MM.1S (cell line): ENCODE results near the gene CACNB2.

Source experiments
- DNase-seq: peaks from one replicate; pipeline ENCODE4 v3.0.0-alpha.2; 2015
- H2AFZ ChIP-seq: fragments of 300-600 bp; sonication (generic); 2 replicates; pipeline ENCODE4 v1.6.0; 2016; ENCODE audit warnings: antibody characterized with exemption, low read length
- H3F3A ChIP-seq: fragments of 300-600 bp; sonication (generic); 2 replicates; pipeline ENCODE4 v1.6.1; 2016; ENCODE audit warnings: mild to moderate bottlenecking, antibody characterized with exemption, low read length, moderate library complexity, mixed read lengths; ENCODE audit not compliant: insufficient read depth
- H3K27ac ChIP-seq: fragments of 300-600 bp; sonication (generic); 2 replicates; pipeline ENCODE4 v1.5.1; 2016; ENCODE audit warnings: mild to moderate bottlenecking, low read length
- H3K27me3 ChIP-seq: fragments of 300-600 bp; sonication (generic); replicated peaks from 2 replicates; pipeline ENCODE4 v1.6.0; 2016; ENCODE audit warnings: low read length; ENCODE audit not compliant: insufficient read depth
- H3K36me3 ChIP-seq: fragments of 300-600 bp; sonication (generic); replicated peaks from 2 replicates; pipeline ENCODE4 v1.6.1; 2016; ENCODE audit warnings: mild to moderate bottlenecking, low read length, mixed read lengths; ENCODE audit not compliant: insufficient read depth
- H3K4me1 ChIP-seq: fragments of 300-600 bp; sonication (generic); 2 replicates; pipeline ENCODE4 v1.6.1; 2016; ENCODE audit warnings: low read length, mixed read lengths
- H3K4me2 ChIP-seq: fragments of 300-600 bp; sonication (generic); 2 replicates; pipeline ENCODE4 v1.6.0; 2016; ENCODE audit warnings: low read depth, low read length
- H3K4me3 ChIP-seq: fragments of 300-600 bp; sonication (generic); 2 replicates; pipeline ENCODE4 v1.5.1; 2016; ENCODE audit warnings: low read length, mixed read lengths
- H3K79me2 ChIP-seq: fragments of 300-600 bp; sonication (generic); 2 replicates; pipeline ENCODE4 v1.6.1; 2016; ENCODE audit warnings: mixed run types, low read length, mixed read lengths
- H3K9ac ChIP-seq: fragments of 300-600 bp; sonication (generic); 2 replicates; pipeline ENCODE4 v1.6.1; 2016; ENCODE audit warnings: low read length, mixed read lengths
- H3K9me2 ChIP-seq: fragments of 300-600 bp; sonication (generic); replicated peaks from 2 replicates; pipeline ENCODE4 v1.6.1; 2016; ENCODE audit warnings: mild to moderate bottlenecking, low read length, mixed read lengths; ENCODE audit not compliant: insufficient read depth
- H3K9me3 ChIP-seq: fragments of 300-600 bp; sonication (generic); replicated peaks from 2 replicates; pipeline ENCODE4 v1.6.1; 2016; ENCODE audit warnings: mild to moderate bottlenecking, low read length, mixed read lengths; ENCODE audit not compliant: insufficient read depth
- H4K20me1 ChIP-seq: fragments of 300-600 bp; sonication (generic); 2 replicates; pipeline ENCODE4 v1.6.1; 2016; ENCODE audit warnings: mild to moderate bottlenecking, low read length, moderate library complexity, mixed read lengths; ENCODE audit not compliant: insufficient read depth
- EZH2 ChIP-seq: fragments of 300-600 bp; sonication (generic); optimal IDR thresholded peaks from 2 replicates; pipeline ENCODE3; 2017; ENCODE audit warnings: low read depth, mild to moderate bottlenecking, antibody characterized with exemption, low read length, mixed read lengths
- EZH2phosphoT487 ChIP-seq: fragments of 300-600 bp; sonication (generic); IDR thresholded peaks from 2 replicates; pipeline ENCODE4 v1.6.1; 2018; ENCODE audit warnings: antibody characterized with exemption, low read length
- TF ChIP-seq, protein P1 (sequence below): fragments of 300-600 bp; sonication (generic); IDR thresholded peaks from 2 replicates; pipeline ENCODE4 v1.5.1; 2016; ENCODE audit warnings: antibody characterized with exemption, low read length, mixed read lengths

Gene CACNB2

DNA sequence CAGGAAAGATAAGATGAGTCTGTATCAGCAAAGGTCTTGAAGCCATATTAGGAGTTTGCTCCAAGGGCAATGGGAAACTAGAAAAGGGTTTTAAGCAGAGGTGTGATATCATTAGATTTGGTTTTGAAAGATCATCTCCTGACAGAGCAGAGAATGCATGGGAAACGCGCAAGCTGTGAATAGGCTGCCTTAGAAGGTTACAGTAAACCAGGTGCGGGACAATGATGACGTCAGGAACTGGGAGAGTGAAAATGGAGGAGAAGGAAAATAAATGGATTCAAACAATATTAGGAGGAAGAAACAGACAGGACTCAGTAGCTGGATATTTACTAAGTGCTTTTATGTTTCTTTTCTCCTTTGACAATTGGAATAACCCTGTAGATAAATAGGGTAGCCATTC is 50.6 kb downstream of the CACNB2 start:
- Histone ChIP-seq H3K27ac (no peak overlapping the region), H3K79me2 (no peaks in the 10 kb centered on the region), H3K36me3 (no peaks in the 10 kb centered on the region), H3F3A (no peaks in the 10 kb centered on the region), H3K4me3 (no peak overlapping the region), H3K4me1 (no peaks in the 10 kb centered on the region), H3K27me3 (no peaks in the 10 kb centered on the region), H3K9me2 (no peaks in the 10 kb centered on the region), H3K9ac (no peak overlapping the region), H3K4me2 (no peak overlapping the region), H4K20me1 (no peaks in the 10 kb centered on the region), H3K9me3 (no peaks in the 10 kb centered on the region), H2AFZ (no peak overlapping the region)
- TF ChIP-seq EZH2 (no peak), EZH2phosphoT487 (no peak)
- TF ChIP-seq, protein P1, sequence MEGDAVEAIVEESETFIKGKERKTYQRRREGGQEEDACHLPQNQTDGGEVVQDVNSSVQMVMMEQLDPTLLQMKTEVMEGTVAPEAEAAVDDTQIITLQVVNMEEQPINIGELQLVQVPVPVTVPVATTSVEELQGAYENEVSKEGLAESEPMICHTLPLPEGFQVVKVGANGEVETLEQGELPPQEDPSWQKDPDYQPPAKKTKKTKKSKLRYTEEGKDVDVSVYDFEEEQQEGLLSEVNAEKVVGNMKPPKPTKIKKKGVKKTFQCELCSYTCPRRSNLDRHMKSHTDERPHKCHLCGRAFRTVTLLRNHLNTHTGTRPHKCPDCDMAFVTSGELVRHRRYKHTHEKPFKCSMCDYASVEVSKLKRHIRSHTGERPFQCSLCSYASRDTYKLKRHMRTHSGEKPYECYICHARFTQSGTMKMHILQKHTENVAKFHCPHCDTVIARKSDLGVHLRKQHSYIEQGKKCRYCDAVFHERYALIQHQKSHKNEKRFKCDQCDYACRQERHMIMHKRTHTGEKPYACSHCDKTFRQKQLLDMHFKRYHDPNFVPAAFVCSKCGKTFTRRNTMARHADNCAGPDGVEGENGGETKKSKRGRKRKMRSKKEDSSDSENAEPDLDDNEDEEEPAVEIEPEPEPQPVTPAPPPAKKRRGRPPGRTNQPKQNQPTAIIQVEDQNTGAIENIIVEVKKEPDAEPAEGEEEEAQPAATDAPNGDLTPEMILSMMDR, result no peak
- no peak for DNase-seq

GRCh38 chr10:18194634-18195033 is 54.4 kb downstream of the CACNB2 start:
- no peaks in the 10 kb centered on the region for H3K9me3 ChIP-seq
- H3K27ac ChIP-seq, result no peak overlapping the region
- H3K9ac ChIP-seq, result no peak overlapping the region
- no peak overlapping the region for H3K4me2 ChIP-seq
- no peak overlapping the region for H3K4me3 ChIP-seq
- H3K9me2 ChIP-seq, result no peaks in the 10 kb centered on the region
- TF ChIP-seq, protein P1, result no peak
- TF ChIP-seq EZH2phosphoT487 (no peak), EZH2 (no peak)
- no peak overlapping the region for H2AFZ ChIP-seq
- H3K36me3 ChIP-seq, result no peaks in the 10 kb centered on the region
- no peaks in the 10 kb centered on the region for H3K79me2 ChIP-seq
- no peak for DNase-seq
- no peaks in the 10 kb centered on the region for H3K27me3 ChIP-seq
- no peaks in the 10 kb centered on the region for H3K4me1 ChIP-seq
- H3F3A ChIP-seq, result no peaks in the 10 kb centered on the region
- no peaks in the 10 kb centered on the region for H4K20me1 ChIP-seq

GRCh38 chr10:18195060-18195799 is 55.0 kb downstream of the CACNB2 start:
- H3K36me3 ChIP-seq, result no peaks in the 10 kb centered on the region
- TF ChIP-seq, protein P1, result no peak
- TF ChIP-seq EZH2phosphoT487 (no peak), EZH2 (no peak)
- H4K20me1 ChIP-seq, result no peaks in the 10 kb centered on the region
- no peak overlapping the region for H3K4me2 ChIP-seq
- H3K4me1 ChIP-seq, result no peaks in the 10 kb centered on the region
- no peaks in the 10 kb centered on the region for H3K9me3 ChIP-seq
- H3K27ac ChIP-seq, result no peak overlapping the region
- no peak overlapping the region for H2AFZ ChIP-seq
- DNase-seq, result no peak
- no peak overlapping the region for H3K4me3 ChIP-seq
- no peak overlapping the region for H3K9ac ChIP-seq
- no peaks in the 10 kb centered on the region for H3K27me3 ChIP-seq
- H3K9me2 ChIP-seq, result no peaks in the 10 kb centered on the region
- H3K79me2 ChIP-seq, result no peaks in the 10 kb centered on the region
- no peaks in the 10 kb centered on the region for H3F3A ChIP-seq
